ENCODE data around the gene HEPACAM2. TPM values are rescaled to one million over a fixed set of nuclear protein-coding genes. Genes with fewer than 3 reads are reported as not detected.

The HEPACAM2 gene
- total RNA-seq, 1 experiment from 2014 or later = not detected

DNA sequence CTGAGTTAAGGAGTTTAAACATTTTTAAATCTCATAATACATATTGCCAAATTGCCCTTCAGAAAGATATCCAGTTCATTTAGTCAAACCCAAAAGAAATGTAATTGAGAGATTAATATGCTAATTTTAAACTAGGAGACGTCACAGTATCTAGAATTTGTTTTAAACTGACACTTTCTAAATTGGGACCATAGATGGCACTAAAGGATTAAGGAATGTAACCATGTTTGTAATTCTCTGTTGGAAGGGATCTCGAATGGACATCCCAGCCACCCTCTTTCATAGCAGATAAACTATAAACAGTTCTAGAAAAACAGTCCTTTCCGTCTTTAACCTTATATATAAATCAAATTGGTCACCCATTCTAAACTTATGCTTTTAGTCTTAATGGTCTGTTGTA, 48.1 kb downstream of the HEPACAM2 start:
- Mint-ChIP-seq H3K27ac (ENCODE audit: unreplicated experiment) (no peak overlapping the region), H3K36me3 (ENCODE audit: insufficient read depth, unreplicated experiment) (no peaks in the 10 kb centered on the region), H3K4me1 (ENCODE audit: low read depth, unreplicated experiment) (no peaks in the 10 kb centered on the region), H3K27me3 (ENCODE audit: unreplicated experiment) (peaks cover 9% of the 10 kb centered on the region), H3K4me3 (ENCODE audit: low read depth, unreplicated experiment) (no peak overlapping the region), H3K9me3 (ENCODE audit: low read depth, unreplicated experiment) (no peaks in the 10 kb centered on the region)
- CTCF ChIA-PET = interaction anchor here (1.0 kb wide), 1 partner anchor 54 kb away, joined by 4 read pairs; the partner anchor contains the start of gene VPS50
- TF ChIP-seq, protein P1, sequence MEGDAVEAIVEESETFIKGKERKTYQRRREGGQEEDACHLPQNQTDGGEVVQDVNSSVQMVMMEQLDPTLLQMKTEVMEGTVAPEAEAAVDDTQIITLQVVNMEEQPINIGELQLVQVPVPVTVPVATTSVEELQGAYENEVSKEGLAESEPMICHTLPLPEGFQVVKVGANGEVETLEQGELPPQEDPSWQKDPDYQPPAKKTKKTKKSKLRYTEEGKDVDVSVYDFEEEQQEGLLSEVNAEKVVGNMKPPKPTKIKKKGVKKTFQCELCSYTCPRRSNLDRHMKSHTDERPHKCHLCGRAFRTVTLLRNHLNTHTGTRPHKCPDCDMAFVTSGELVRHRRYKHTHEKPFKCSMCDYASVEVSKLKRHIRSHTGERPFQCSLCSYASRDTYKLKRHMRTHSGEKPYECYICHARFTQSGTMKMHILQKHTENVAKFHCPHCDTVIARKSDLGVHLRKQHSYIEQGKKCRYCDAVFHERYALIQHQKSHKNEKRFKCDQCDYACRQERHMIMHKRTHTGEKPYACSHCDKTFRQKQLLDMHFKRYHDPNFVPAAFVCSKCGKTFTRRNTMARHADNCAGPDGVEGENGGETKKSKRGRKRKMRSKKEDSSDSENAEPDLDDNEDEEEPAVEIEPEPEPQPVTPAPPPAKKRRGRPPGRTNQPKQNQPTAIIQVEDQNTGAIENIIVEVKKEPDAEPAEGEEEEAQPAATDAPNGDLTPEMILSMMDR (IDR thresholded peaks at IDR 0.05; ENCODE audit: unreplicated experiment) = no peak
- DNase-seq = no peak
- no TSS peak for BruUV-seq (replicated peaks)
- intact Hi-C loops (cut with micrococcal nuclease; ENCODE audit: unreplicated experiment) = loop anchor here (1.0 kb wide), 1 partner anchor 50 kb away; no protein-coding TSS in a partner anchor

- peaks cover 9% of the 10 kb centered on the region for H3K27me3 Mint-ChIP-seq (ENCODE audit: unreplicated experiment)
- intact Hi-C loops (cut with micrococcal nuclease; ENCODE audit: unreplicated experiment) = no loop called here
- TF ChIP-seq, protein P1 (IDR thresholded peaks at IDR 0.05; ENCODE audit: unreplicated experiment) = no peak
- CTCF ChIA-PET = no interaction called here
- no peaks in the 10 kb centered on the region for H3K9me3 Mint-ChIP-seq (ENCODE audit: low read depth, unreplicated experiment)
- BruUV-seq (replicated peaks) = no TSS peak
- no peak for DNase-seq
- no peak overlapping the region for H3K4me3 Mint-ChIP-seq (ENCODE audit: low read depth, unreplicated experiment)
- H3K4me1 Mint-ChIP-seq (ENCODE audit: low read depth, unreplicated experiment) = no peaks in the 10 kb centered on the region
- no peaks in the 10 kb centered on the region for H3K36me3 Mint-ChIP-seq (ENCODE audit: insufficient read depth, unreplicated experiment)
- H3K27ac Mint-ChIP-seq (ENCODE audit: unreplicated experiment) = no peak overlapping the region
These were observed 49.2 kb downstream of the HEPACAM2 start for GRCh38 chr7:93176992-93177580.

GRCh38 chr7:93175219-93175618, 51.0 kb downstream of the HEPACAM2 start:
- no TSS peak for BruUV-seq (replicated peaks)
- no peak for DNase-seq
- H3K9me3 Mint-ChIP-seq (ENCODE audit: low read depth, unreplicated experiment) = no peaks in the 10 kb centered on the region
- no peaks in the 10 kb centered on the region for H3K36me3 Mint-ChIP-seq (ENCODE audit: insufficient read depth, unreplicated experiment)
- H3K4me3 Mint-ChIP-seq (ENCODE audit: low read depth, unreplicated experiment) = no peak overlapping the region
- peaks cover 9% of the 10 kb centered on the region for H3K27me3 Mint-ChIP-seq (ENCODE audit: unreplicated experiment)
- TF ChIP-seq, protein P1 (IDR thresholded peaks at IDR 0.05; ENCODE audit: unreplicated experiment) = no peak
- CTCF ChIA-PET = no interaction called here
- H3K27ac Mint-ChIP-seq (ENCODE audit: unreplicated experiment) = no peak overlapping the region
- intact Hi-C loops (cut with micrococcal nuclease; ENCODE audit: unreplicated experiment) = no loop called here
- H3K4me1 Mint-ChIP-seq (ENCODE audit: low read depth, unreplicated experiment) = no peaks in the 10 kb centered on the region

- DNase-seq = no peak
- no TSS peak for BruUV-seq (replicated peaks)
- intact Hi-C loops (cut with micrococcal nuclease; ENCODE audit: unreplicated experiment) = no loop called here
- Mint-ChIP-seq H3K27ac (ENCODE audit: unreplicated experiment) (no peak overlapping the region), H3K4me3 (ENCODE audit: low read depth, unreplicated experiment) (no peak overlapping the region), H3K4me1 (ENCODE audit: low read depth, unreplicated experiment) (no peaks in the 10 kb centered on the region), H3K27me3 (ENCODE audit: unreplicated experiment) (peaks cover 9% of the 10 kb centered on the region), H3K9me3 (ENCODE audit: low read depth, unreplicated experiment) (peaks cover 6% of the 10 kb centered on the region), H3K36me3 (ENCODE audit: insufficient read depth, unreplicated experiment) (no peaks in the 10 kb centered on the region)
- TF ChIP-seq, protein P1 (IDR thresholded peaks at IDR 0.05; ENCODE audit: unreplicated experiment) = no peak
- CTCF ChIA-PET = interaction anchor here (0.6 kb wide), 1 partner anchor 618 kb away, joined by 3 read pairs; no protein-coding TSS in a partner anchor
These were observed 53.6 kb downstream of the HEPACAM2 start for GRCh38 chr7:93172683-93173082.

Measured in Calu3 (cell line).